Neural progenitor cell (in vitro differentiated cells): ENCODE results near the gene RPL32. TPM values are rescaled to one million over a fixed set of nuclear protein-coding genes. Genes with fewer than 3 reads are reported as not detected.
"Not testable (repeated sequence)": the region's sequence is repeated elsewhere in the genome, so short reads cannot be mapped to it uniquely, and the experiment has no call there.

Source experiments
- DNase-seq: peaks from one replicate; pipeline ENCODE4 v3.0.0-alpha.2; 2016; ENCODE audit warnings: low spot score
- H2AFZ ChIP-seq: fragments of 200-600 bp; sonication (generic); replicated peaks from 2 replicates; pipeline ENCODE4 v1.6.1; 2016; ENCODE audit warnings: antibody characterized with exemption
- H3F3A ChIP-seq: fragments of 200-600 bp; sonication (generic); 2 replicates; pipeline ENCODE4 v1.6.1; 2016; ENCODE audit warnings: antibody characterized with exemption, low read depth
- H3K27ac ChIP-seq: fragments of 200-600 bp; sonication (generic); 2 replicates; pipeline ENCODE4 v1.5.1; 2016; ENCODE audit warnings: mild to moderate bottlenecking
- H3K27me3 ChIP-seq: fragments of 200-600 bp; sonication (generic); 2 replicates; pipeline ENCODE4 v1.6.1; 2016; ENCODE audit warnings: mild to moderate bottlenecking, moderate library complexity
- H3K36me3 ChIP-seq: fragments of 200-600 bp; sonication (generic); 2 replicates; pipeline ENCODE4 v1.5.1; 2016
- H3K4me1 ChIP-seq: fragments of 200-600 bp; sonication (generic); 2 replicates; pipeline ENCODE4 v1.6.1; 2016; ENCODE audit warnings: mixed run types
- H3K4me2 ChIP-seq: fragments of 200-600 bp; sonication (generic); 2 replicates; pipeline ENCODE4 v1.6.1; 2016
- H3K4me3 ChIP-seq: fragments of 200-600 bp; sonication (generic); 2 replicates; pipeline ENCODE4 v1.5.1; 2016
- H3K79me2 ChIP-seq: fragments of 200-600 bp; sonication (generic); 2 replicates; pipeline ENCODE4 v1.6.1; 2016; ENCODE audit warnings: low read depth
- H3K9ac ChIP-seq: fragments of 200-600 bp; sonication (generic); 2 replicates; pipeline ENCODE4 v1.6.1; 2016
- H3K9me3 ChIP-seq: fragments of 200-600 bp; sonication (generic); 2 replicates; pipeline ENCODE4 v1.5.1; 2016; ENCODE audit warnings: low read depth
- H4K20me1 ChIP-seq: fragments of 200-600 bp; sonication (generic); 2 replicates; pipeline ENCODE4 v1.6.1; 2016; ENCODE audit warnings: low read depth
- H3K27ac Mint-ChIP-seq: 3 replicates; pipeline ENCODE4 v1.8.0; 2021; ENCODE audit warnings: mixed read lengths
- H3K27me3 Mint-ChIP-seq: 2 replicates; pipeline ENCODE4 v1.8.0; 2022; ENCODE audit warnings: low read depth, mild to moderate bottlenecking, inconsistent platforms, moderate library complexity, mixed read lengths; ENCODE audit not compliant: insufficient read depth
- H3K36me3 Mint-ChIP-seq: 3 replicates; pipeline ENCODE4 v1.8.0; 2021; ENCODE audit warnings: mixed read lengths
- H3K4me1 Mint-ChIP-seq: 3 replicates; pipeline ENCODE4 v1.8.0; 2021; ENCODE audit warnings: mixed read lengths
- H3K4me3 Mint-ChIP-seq: 3 replicates; pipeline ENCODE4 v1.8.0; 2021; ENCODE audit warnings: mild to moderate bottlenecking, moderate library complexity, mixed read lengths
- H3K9me3 Mint-ChIP-seq: 3 replicates; pipeline ENCODE4 v1.8.0; 2020; ENCODE audit warnings: mixed read lengths
- EZH2 ChIP-seq: fragments of 200-600 bp; sonication (generic); IDR thresholded peaks from 2 replicates; pipeline ENCODE4 v1.6.1; 2017; ENCODE audit warnings: antibody characterized with exemption, mild to moderate bottlenecking, moderate library complexity
- EZH2phosphoT487 ChIP-seq: fragments of 200-600 bp; sonication (generic); IDR thresholded peaks from 2 replicates; pipeline ENCODE4 v1.6.1; 2017; ENCODE audit warnings: antibody characterized with exemption
- total RNA-seq: library from RNA; depleted of rRNA; stranded (reverse); fragments of >200 nt; gene quantifications from 2 replicates; pipeline ENCODE4 v1.2.3, GENCODE V29; 2015; ENCODE audit warnings: low replicate concordance
- TF ChIP-seq, protein P1 (sequence below): fragments of 200-600 bp; sonication (generic); IDR thresholded peaks from 2 replicates; pipeline ENCODE4 v1.5.1; 2017; ENCODE audit warnings: antibody characterized with exemption, mild to moderate bottlenecking

RPL32 gene
- total RNA-seq, 1 donor from 2014 or later = 2,309 TPM

DNA sequence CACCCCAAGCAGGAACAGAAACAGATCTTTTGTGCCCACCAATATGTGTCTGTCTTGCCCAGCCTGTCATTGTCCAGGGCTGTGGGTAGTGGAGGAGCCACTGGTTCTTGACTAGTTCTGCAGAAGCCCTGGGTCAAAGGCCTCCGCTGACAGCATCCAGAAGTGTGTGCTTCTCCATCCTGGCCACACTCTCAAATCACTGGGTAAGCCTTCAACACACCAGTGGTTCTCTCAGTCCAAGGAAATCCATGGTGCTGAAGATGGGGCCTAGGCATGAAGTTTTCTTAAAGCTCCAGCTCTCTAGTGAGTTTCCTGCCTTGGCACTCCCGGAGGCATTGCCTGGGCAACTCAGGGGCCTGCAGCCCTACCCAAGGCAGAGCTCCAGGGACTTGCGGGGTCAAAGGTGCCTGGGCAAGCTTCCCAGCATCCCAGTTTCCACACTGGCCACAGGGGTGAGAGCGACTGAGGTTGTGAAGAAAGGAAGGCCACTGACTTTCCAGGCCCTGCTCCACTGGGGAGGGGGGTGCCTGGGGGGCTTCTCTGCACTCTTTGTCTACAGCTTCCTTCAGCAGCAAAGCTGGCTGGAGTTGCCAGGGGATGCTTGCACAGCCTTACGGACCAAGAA lies 37.9 kb upstream of the RPL32 start:
- H3K27ac Mint-ChIP-seq = no peak overlapping the region
- Histone ChIP-seq H3K36me3 (no peaks in the 10 kb centered on the region), H3K9me3 (no peaks in the 10 kb centered on the region), H4K20me1 (peaks cover 5% of the 10 kb centered on the region), H3K79me2 (no peaks in the 10 kb centered on the region), H2AFZ (no peak overlapping the region), H3K4me3 (no peak overlapping the region), H3K27me3 (peaks cover 18% of the 10 kb centered on the region), H3K27ac (no peak overlapping the region), H3K4me2 (no peak overlapping the region), H3K4me1 (peaks cover 7% of the 10 kb centered on the region), H3K9ac (no peak overlapping the region), H3F3A (peaks cover 7% of the 10 kb centered on the region)
- H3K4me3 Mint-ChIP-seq = no peak overlapping the region
- TF ChIP-seq EZH2 (no peak), EZH2phosphoT487 (no peak)
- TF ChIP-seq, protein P1, sequence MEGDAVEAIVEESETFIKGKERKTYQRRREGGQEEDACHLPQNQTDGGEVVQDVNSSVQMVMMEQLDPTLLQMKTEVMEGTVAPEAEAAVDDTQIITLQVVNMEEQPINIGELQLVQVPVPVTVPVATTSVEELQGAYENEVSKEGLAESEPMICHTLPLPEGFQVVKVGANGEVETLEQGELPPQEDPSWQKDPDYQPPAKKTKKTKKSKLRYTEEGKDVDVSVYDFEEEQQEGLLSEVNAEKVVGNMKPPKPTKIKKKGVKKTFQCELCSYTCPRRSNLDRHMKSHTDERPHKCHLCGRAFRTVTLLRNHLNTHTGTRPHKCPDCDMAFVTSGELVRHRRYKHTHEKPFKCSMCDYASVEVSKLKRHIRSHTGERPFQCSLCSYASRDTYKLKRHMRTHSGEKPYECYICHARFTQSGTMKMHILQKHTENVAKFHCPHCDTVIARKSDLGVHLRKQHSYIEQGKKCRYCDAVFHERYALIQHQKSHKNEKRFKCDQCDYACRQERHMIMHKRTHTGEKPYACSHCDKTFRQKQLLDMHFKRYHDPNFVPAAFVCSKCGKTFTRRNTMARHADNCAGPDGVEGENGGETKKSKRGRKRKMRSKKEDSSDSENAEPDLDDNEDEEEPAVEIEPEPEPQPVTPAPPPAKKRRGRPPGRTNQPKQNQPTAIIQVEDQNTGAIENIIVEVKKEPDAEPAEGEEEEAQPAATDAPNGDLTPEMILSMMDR = no peak
- DNase-seq = no peak
- H3K27me3 Mint-ChIP-seq = peaks cover 7% of the 10 kb centered on the region
- no peaks in the 10 kb centered on the region for H3K36me3 Mint-ChIP-seq
- H3K4me1 Mint-ChIP-seq = peaks cover 40% of the 10 kb centered on the region
- peaks cover 1% of the 10 kb centered on the region for H3K9me3 Mint-ChIP-seq

DNA sequence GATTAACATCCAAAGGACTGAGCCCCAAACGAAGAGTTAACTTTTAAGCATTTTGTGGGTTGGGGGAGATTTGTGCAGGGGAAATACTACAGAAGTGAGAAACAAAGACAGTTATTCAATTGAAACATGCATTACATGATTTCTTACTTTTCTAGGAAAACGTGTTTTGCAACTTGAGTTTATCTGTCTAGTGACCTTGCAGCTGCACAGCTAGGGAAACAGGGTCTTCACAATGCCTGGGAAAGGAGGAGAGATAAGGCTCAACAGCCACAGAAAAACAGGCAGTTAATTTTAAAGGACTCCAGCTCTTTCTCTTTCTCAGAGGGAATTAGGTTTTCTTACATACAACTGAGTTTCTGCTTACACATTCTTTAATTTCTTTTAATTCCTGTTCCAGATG lies 37.4 kb upstream of the RPL32 start:
- H3K27me3 Mint-ChIP-seq, H3K9me3 ChIP-seq, DNase-seq, H2AFZ ChIP-seq, H4K20me1 ChIP-seq, H3K4me3 ChIP-seq, H3K27ac ChIP-seq, H3K36me3 ChIP-seq, H3K4me1 ChIP-seq, H3K79me2 ChIP-seq, H3K27ac Mint-ChIP-seq, H3K9ac ChIP-seq, H3K4me2 ChIP-seq, H3K9me3 Mint-ChIP-seq, H3F3A ChIP-seq, H3K36me3 Mint-ChIP-seq: not testable (repeated sequence)
- peak overlapping the region; percentile 31 for H3K4me3 Mint-ChIP-seq
- H3K4me1 Mint-ChIP-seq = peaks cover 43% of the 10 kb centered on the region
- peaks cover 18% of the 10 kb centered on the region for H3K27me3 ChIP-seq

DNA sequence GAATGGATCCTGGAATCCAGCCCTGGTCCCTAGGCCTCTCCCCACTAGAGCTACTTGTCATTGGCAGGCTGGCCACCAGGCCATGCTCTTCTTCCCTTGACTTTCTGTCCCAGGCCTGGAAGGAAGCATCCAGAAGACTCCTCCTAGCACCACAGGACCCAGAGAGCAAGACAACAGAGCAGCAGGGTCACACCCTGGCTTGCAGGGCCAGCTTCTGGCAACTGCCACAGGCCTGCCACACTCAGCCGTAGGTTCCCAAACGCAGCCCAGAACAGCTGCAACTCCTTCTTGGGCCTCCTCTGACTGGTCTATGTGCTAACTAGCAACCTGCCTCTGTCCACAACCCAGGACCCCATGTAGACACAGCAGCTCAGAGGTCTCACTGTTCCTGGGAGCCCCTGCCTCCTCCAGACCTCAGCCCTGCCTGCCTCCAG lies 36.8 kb upstream of the RPL32 start:
- H3K27ac Mint-ChIP-seq = peak overlapping the region; percentile 58
- H3K9me3 ChIP-seq = no peaks in the 10 kb centered on the region
- no peak overlapping the region for H3K9ac ChIP-seq
- peaks cover 7% of the 10 kb centered on the region for H3K27me3 Mint-ChIP-seq
- H4K20me1 ChIP-seq = peaks cover 5% of the 10 kb centered on the region
- peaks cover 43% of the 10 kb centered on the region for H3K4me1 Mint-ChIP-seq
- H3K4me1 ChIP-seq = peaks cover 7% of the 10 kb centered on the region
- H3K4me2 ChIP-seq = no peak overlapping the region
- H3K27ac ChIP-seq = no peak overlapping the region
- DNase-seq = no peak
- no peaks in the 10 kb centered on the region for H3K36me3 Mint-ChIP-seq
- peak overlapping the region; percentile 48 for H3K4me3 Mint-ChIP-seq
- no peak overlapping the region for H3K4me3 ChIP-seq
- no peak overlapping the region for H2AFZ ChIP-seq
- TF ChIP-seq, protein P1 = no peak
- TF ChIP-seq EZH2 (no peak), EZH2phosphoT487 (no peak)
- no peaks in the 10 kb centered on the region for H3K79me2 ChIP-seq
- peaks cover 7% of the 10 kb centered on the region for H3F3A ChIP-seq
- H3K36me3 ChIP-seq = no peaks in the 10 kb centered on the region
- peaks cover 1% of the 10 kb centered on the region for H3K9me3 Mint-ChIP-seq
- peaks cover 18% of the 10 kb centered on the region for H3K27me3 ChIP-seq

DNA sequence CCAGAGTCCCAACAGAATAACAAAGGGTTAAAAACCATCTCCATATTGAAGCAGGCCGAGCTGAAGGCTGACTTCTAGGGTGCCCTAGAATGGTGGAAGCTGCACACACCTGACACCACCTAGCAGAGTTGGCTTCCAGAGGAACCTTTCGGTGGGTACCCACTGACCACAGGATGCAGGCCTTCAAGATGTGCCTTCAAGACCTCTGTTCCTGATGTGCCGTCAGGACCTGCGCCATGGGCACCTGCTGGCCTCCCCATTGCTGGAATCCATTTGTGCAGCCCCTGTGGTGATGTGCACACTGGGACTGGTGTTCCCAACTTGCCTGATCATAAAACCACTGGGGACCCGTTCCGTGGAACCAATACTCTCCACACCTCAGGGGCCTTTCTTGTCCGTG lies 35.7 kb upstream of the RPL32 start:
- DNase-seq = no peak
- no peaks in the 10 kb centered on the region for H3K9me3 ChIP-seq
- no peak overlapping the region for H2AFZ ChIP-seq
- Mint-ChIP-seq H3K36me3 (no peaks in the 10 kb centered on the region), H3K27me3 (peaks cover 7% of the 10 kb centered on the region), H3K27ac (no peak overlapping the region), H3K4me1 (peaks cover 43% of the 10 kb centered on the region), H3K9me3 (no peaks in the 10 kb centered on the region), H3K4me3 (peak overlapping the region; percentile 55)
- H3K4me2 ChIP-seq = peak overlapping the region; percentile 66
- peaks cover 7% of the 10 kb centered on the region for H3K4me1 ChIP-seq
- H3K27ac ChIP-seq = no peak overlapping the region
- no peaks in the 10 kb centered on the region for H3K36me3 ChIP-seq
- H3K9ac ChIP-seq = no peak overlapping the region
- H4K20me1 ChIP-seq = peaks cover 5% of the 10 kb centered on the region
- no peaks in the 10 kb centered on the region for H3K79me2 ChIP-seq
- H3K4me3 ChIP-seq = no peak overlapping the region
- peaks cover 18% of the 10 kb centered on the region for H3K27me3 ChIP-seq
- H3F3A ChIP-seq = peaks cover 7% of the 10 kb centered on the region
- TF ChIP-seq, protein P1 = no peak
- TF ChIP-seq EZH2 (no peak), EZH2phosphoT487 (no peak)
